Measurements from ENCODE around the gene TCEA3. TPM values are rescaled to one million over a fixed set of nuclear protein-coding genes. Genes with fewer than 3 reads are reported as not detected.
"Not testable (repeated sequence)": the region's sequence is repeated elsewhere in the genome, so short reads cannot be mapped to it uniquely, and the experiment has no call there.

The TCEA3 gene
- total RNA-seq, 6 experiments from 2014 or later = 6.0 to 8.4 (median 7.1) TPM

GRCh38 chr1:23385119-23385621, 39.4 kb downstream of the TCEA3 start:
- Mint-ChIP-seq H3K27ac (peak overlapping the region; percentile 80), H3K9me3 (no peaks in the 10 kb centered on the region), H3K4me1 (ENCODE audit: low read depth) (peaks cover 32% of the 10 kb centered on the region), H3K27me3 (ENCODE audit: insufficient read depth) (peaks cover 7% of the 10 kb centered on the region), H3K4me3 (no peak overlapping the region), H3K36me3 (ENCODE audit: low read depth) (peaks cover 5% of the 10 kb centered on the region; the same call in 1 of the 2 replicates)
- DNase-seq = no peak
- no peak for TF ChIP-seq CTCF (IDR thresholded peaks at IDR 0.05)

GRCh38 chr1:23384312-23385058, 40.1 kb downstream of the TCEA3 start:
- no peak for TF ChIP-seq CTCF (IDR thresholded peaks at IDR 0.05)

GRCh38 chr1:23383577-23384311, 40.8 kb downstream of the TCEA3 start:
- Mint-ChIP-seq H3K27ac (no peak overlapping the region), H3K4me1 (ENCODE audit: low read depth) (peaks cover 32% of the 10 kb centered on the region), H3K9me3 (no peaks in the 10 kb centered on the region), H3K27me3 (ENCODE audit: insufficient read depth) (peaks cover 6% of the 10 kb centered on the region), H3K36me3 (ENCODE audit: low read depth) (peaks cover 5% of the 10 kb centered on the region; the same call in 1 of the 2 replicates), H3K4me3 (no peak overlapping the region; the same call in 1 of the 2 replicates)
- DNase-seq = no peak
- no peak for TF ChIP-seq CTCF (IDR thresholded peaks at IDR 0.05)

More at GRCh38 chr1:23384312-23385058, 40.1 kb downstream of the TCEA3 start:
- Mint-ChIP-seq H3K27me3 (ENCODE audit: insufficient read depth) (peaks cover 6% of the 10 kb centered on the region), H3K4me3 (peak overlapping the region; percentile 56), H3K9me3 (no peaks in the 10 kb centered on the region), H3K36me3 (ENCODE audit: low read depth) (peaks cover 5% of the 10 kb centered on the region; the same call in 1 of the 2 replicates), H3K4me1 (ENCODE audit: low read depth) (peaks cover 32% of the 10 kb centered on the region), H3K27ac (peak overlapping the region; percentile 80)
- peak; percentile 78 for DNase-seq

- no peak overlapping the region for H3K27ac Mint-ChIP-seq
- no peaks in the 10 kb centered on the region for H3K9me3 Mint-ChIP-seq
- H3K4me3 Mint-ChIP-seq = no peak overlapping the region
- no peak for TF ChIP-seq CTCF (IDR thresholded peaks at IDR 0.05)
- DNase-seq = no peak
- peaks cover 3% of the 10 kb centered on the region; the same call in 1 of the 2 replicates for H3K27me3 Mint-ChIP-seq (ENCODE audit: insufficient read depth)
- peaks cover 5% of the 10 kb centered on the region; the same call in 1 of the 2 replicates for H3K36me3 Mint-ChIP-seq (ENCODE audit: low read depth)
- peaks cover 42% of the 10 kb centered on the region for H3K4me1 Mint-ChIP-seq (ENCODE audit: low read depth)
Measured at GRCh38 chr1:23381233-23381885, 43.2 kb downstream of the TCEA3 start.

- Mint-ChIP-seq H3K4me1 (ENCODE audit: low read depth) (peaks cover 39% of the 10 kb centered on the region), H3K4me3 (no peak overlapping the region), H3K36me3 (ENCODE audit: low read depth) (peaks cover 5% of the 10 kb centered on the region; the same call in 1 of the 2 replicates), H3K27me3 (ENCODE audit: insufficient read depth) (peaks cover 3% of the 10 kb centered on the region; the same call in 1 of the 2 replicates), H3K27ac (no peak overlapping the region), H3K9me3 (no peaks in the 10 kb centered on the region)
- TF ChIP-seq CTCF (IDR thresholded peaks at IDR 0.05) = no peak
- no peak for DNase-seq
Measured at GRCh38 chr1:23380719-23381118, 43.8 kb downstream of the TCEA3 start.

GRCh38 chr1:23380236-23380635, 44.3 kb downstream of the TCEA3 start:
- not testable (repeated sequence) for H3K27ac Mint-ChIP-seq; H3K4me3 Mint-ChIP-seq; H3K27me3 Mint-ChIP-seq (ENCODE audit: insufficient read depth); H3K36me3 Mint-ChIP-seq (ENCODE audit: low read depth); H3K9me3 Mint-ChIP-seq; DNase-seq
- peaks cover 36% of the 10 kb centered on the region for H3K4me1 Mint-ChIP-seq (ENCODE audit: low read depth)

Measured in HFFc6 (cell line).